ENCODE measurements around the gene GRK3. TPM values are rescaled to one million over a fixed set of nuclear protein-coding genes. Genes with fewer than 3 reads are reported as not detected.
"Not testable (repeated sequence)": the region's sequence is repeated elsewhere in the genome, so short reads cannot be mapped to it uniquely, and the experiment has no call there.

Gene GRK3
- polyA plus RNA-seq, 4 donors, result 0.22 to 6.0 (median 2.0) TPM

- not testable (repeated sequence) for FAIRE-seq; H3K4me3 ChIP-seq (ENCODE audit: low read depth in 1 of 3, low read length in 3 of 3); H3K27ac ChIP-seq (ENCODE audit: low read depth in 1 of 3, low read length in 2 of 3); H3K4me1 ChIP-seq (ENCODE audit: control insufficient read depth in 3 of 3, insufficient read depth in 2 of 3, low read depth in 1 of 3, low read length in 2 of 3); DNase-seq; H3K9me3 ChIP-seq (ENCODE audit: control insufficient read depth in 2 of 2, insufficient read depth in 1 of 2, low read depth in 1 of 2, low read length in 1 of 2); H3K36me3 ChIP-seq (ENCODE audit: control insufficient read depth in 3 of 3, insufficient read depth in 2 of 3, low read depth in 1 of 3, low read length in 3 of 3); H3K27me3 ChIP-seq (ENCODE audit: control insufficient read depth in 3 of 3, insufficient read depth in 3 of 3, low read length in 3 of 3)
- 82 to 91% (median 86%) methylated on average over 4 of the region's 4 CpGs for WGBS, 3 donors
These were observed 25.2 kb downstream of the GRK3 start for GRCh38 chr22:25589664-25590063.

DNA sequence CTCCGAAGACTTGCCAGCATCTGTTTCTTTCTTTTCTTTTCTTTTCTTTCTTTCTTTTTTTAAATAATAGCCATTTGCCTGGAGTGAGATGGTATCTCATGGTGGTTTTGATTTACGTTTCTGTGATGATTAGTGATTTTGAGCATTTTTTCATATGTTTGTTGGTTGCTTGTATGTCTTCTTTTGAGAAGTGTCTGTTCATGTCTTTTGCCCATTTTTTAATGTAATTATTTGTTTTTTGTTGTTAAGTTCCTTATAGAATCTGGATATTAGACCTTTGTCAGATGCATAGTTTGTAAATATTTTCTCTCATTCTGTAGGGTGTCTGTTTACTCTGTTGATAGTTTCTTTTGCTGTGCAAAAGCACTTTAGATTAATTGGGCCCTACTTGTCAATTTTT is 28.8 kb downstream of the GRK3 start:
- not testable (repeated sequence) for H3K9me3 ChIP-seq (ENCODE audit: control insufficient read depth in 2 of 2, insufficient read depth in 1 of 2, low read depth in 1 of 2, low read length in 1 of 2); H3K4me3 ChIP-seq (ENCODE audit: low read depth in 1 of 3, low read length in 3 of 3); H3K36me3 ChIP-seq (ENCODE audit: control insufficient read depth in 3 of 3, insufficient read depth in 2 of 3, low read depth in 1 of 3, low read length in 3 of 3); DNase-seq; H3K27me3 ChIP-seq (ENCODE audit: control insufficient read depth in 3 of 3, insufficient read depth in 3 of 3, low read length in 3 of 3); H3K4me1 ChIP-seq (ENCODE audit: control insufficient read depth in 3 of 3, insufficient read depth in 2 of 3, low read depth in 1 of 3, low read length in 2 of 3); FAIRE-seq; H3K27ac ChIP-seq (ENCODE audit: low read depth in 1 of 3, low read length in 2 of 3)
- 84 to 91% (median 90%) methylated on average over 2 of the region's 2 CpGs for WGBS, 3 donors

DNA sequence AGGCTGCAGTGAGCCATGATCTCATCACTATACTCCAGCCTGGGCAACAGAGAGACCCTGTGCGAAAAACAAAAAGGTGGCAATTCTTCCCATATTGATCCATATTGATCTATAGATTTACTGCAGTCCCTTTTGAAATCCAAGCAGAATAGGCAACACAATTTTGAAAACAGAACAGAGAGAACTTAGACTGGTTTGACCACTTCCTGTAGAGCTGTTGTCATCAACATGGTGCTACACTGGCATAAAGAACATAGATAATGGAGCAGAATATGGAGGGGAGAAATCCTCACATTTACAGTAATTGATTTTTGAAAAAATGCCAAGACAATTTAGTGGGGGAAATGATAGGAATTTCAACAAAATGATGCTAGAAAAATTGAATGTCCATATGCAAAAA is 34.1 kb downstream of the GRK3 start:
- 91 to 96% (median 95%) methylated on average over 1 of the region's 1 CpG for WGBS, 3 donors
- DNase-seq (no peak), FAIRE-seq (no peak)

DNA sequence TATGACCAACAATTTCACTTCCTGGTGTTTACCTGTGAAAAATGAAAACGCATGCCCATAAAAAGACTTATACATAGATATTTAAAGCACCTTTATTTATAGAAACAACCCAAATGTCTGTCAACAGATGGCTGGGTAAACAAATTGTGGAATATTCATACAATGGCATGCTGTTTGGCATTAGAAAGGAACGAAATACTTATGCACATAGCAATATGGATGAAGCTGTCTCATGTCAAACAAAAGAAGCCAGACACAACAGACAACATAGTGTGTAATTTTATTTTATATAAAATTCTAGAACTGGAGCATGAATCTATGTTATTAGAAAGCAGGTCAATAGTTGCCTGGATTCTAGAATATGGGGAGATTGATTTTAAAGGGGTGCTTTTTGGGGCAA is 38.0 kb downstream of the GRK3 start:
- Histone ChIP-seq H3K9me3 (ENCODE audit: control insufficient read depth in 2 of 2, insufficient read depth in 1 of 2, low read depth in 1 of 2, low read length in 1 of 2) (no peaks in the 10 kb centered on the region), H3K27ac (ENCODE audit: low read depth in 1 of 3, low read length in 2 of 3) (no peak overlapping the region), H3K27me3 (ENCODE audit: control insufficient read depth in 3 of 3, insufficient read depth in 3 of 3, low read length in 3 of 3) (no peaks in the 10 kb centered on the region), H3K4me1 (ENCODE audit: control insufficient read depth in 3 of 3, insufficient read depth in 2 of 3, low read depth in 1 of 3, low read length in 2 of 3) (no peaks in the 10 kb centered on the region), H3K36me3 (ENCODE audit: control insufficient read depth in 3 of 3, insufficient read depth in 2 of 3, low read depth in 1 of 3, low read length in 3 of 3) (no peaks in the 10 kb centered on the region), H3K4me3 (ENCODE audit: low read depth in 1 of 3, low read length in 3 of 3) (no peak overlapping the region)
- 74 to 86% (median 84%) methylated on average over 2 of the region's 2 CpGs for WGBS, 3 donors
- DNase-seq, result no peak
- FAIRE-seq, result no peak

More for the DNA sequence above, 34.1 kb downstream of the GRK3 start:
- Histone ChIP-seq H3K27me3 (ENCODE audit: control insufficient read depth in 3 of 3, insufficient read depth in 3 of 3, low read length in 3 of 3) (no peaks in the 10 kb centered on the region), H3K36me3 (ENCODE audit: control insufficient read depth in 3 of 3, insufficient read depth in 2 of 3, low read depth in 1 of 3, low read length in 3 of 3) (no peaks in the 10 kb centered on the region), H3K4me1 (ENCODE audit: control insufficient read depth in 3 of 3, insufficient read depth in 2 of 3, low read depth in 1 of 3, low read length in 2 of 3) (no peaks in the 10 kb centered on the region), H3K27ac (ENCODE audit: low read depth in 1 of 3, low read length in 2 of 3) (no peak overlapping the region), H3K9me3 (ENCODE audit: control insufficient read depth in 2 of 2, insufficient read depth in 1 of 2, low read depth in 1 of 2, low read length in 1 of 2) (no peaks in the 10 kb centered on the region), H3K4me3 (ENCODE audit: low read depth in 1 of 3, low read length in 3 of 3) (no peak overlapping the region)

GRCh38 chr22:25602916-25603315 is 38.4 kb downstream of the GRK3 start:
- no peak for FAIRE-seq
- DNase-seq, result no peak
- H3K4me1 ChIP-seq (ENCODE audit: control insufficient read depth in 3 of 3, insufficient read depth in 2 of 3, low read depth in 1 of 3, low read length in 2 of 3), result no peaks in the 10 kb centered on the region
- H3K36me3 ChIP-seq (ENCODE audit: control insufficient read depth in 3 of 3, insufficient read depth in 2 of 3, low read depth in 1 of 3, low read length in 3 of 3), result no peaks in the 10 kb centered on the region
- WGBS, 3 donors, result 70 to 74% (median 74%) methylated on average over 6 of the region's 6 CpGs
- no peak overlapping the region for H3K27ac ChIP-seq (ENCODE audit: low read depth in 1 of 3, low read length in 2 of 3)
- H3K27me3 ChIP-seq (ENCODE audit: control insufficient read depth in 3 of 3, insufficient read depth in 3 of 3, low read length in 3 of 3), result no peaks in the 10 kb centered on the region
- no peak overlapping the region for H3K4me3 ChIP-seq (ENCODE audit: low read depth in 1 of 3, low read length in 3 of 3)
- H3K9me3 ChIP-seq (ENCODE audit: control insufficient read depth in 2 of 2, insufficient read depth in 1 of 2, low read depth in 1 of 2, low read length in 1 of 2), result no peaks in the 10 kb centered on the region

DNA sequence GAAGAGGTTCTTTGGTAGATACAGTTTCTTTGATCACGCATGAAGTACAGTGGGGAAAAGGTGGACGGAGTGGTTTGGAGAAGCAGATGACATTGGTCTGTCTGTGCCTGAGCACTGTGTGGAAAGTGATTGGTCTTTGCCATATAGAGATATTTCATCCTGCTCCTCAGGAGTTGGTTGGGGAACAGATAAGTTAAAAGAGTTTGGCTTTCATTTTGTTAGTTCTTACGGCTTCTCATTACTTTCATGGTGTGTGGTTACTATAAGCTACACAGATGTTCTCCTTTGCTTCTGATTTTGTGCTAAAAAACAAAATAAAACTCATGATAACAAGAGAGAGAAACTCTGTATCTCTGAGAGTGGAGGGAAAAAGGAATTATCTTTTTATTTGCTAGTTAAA is 40.7 kb downstream of the GRK3 start:
- not testable (repeated sequence) for H3K9me3 ChIP-seq (ENCODE audit: control insufficient read depth in 2 of 2, insufficient read depth in 1 of 2, low read depth in 1 of 2, low read length in 1 of 2); H3K4me1 ChIP-seq (ENCODE audit: control insufficient read depth in 3 of 3, insufficient read depth in 2 of 3, low read depth in 1 of 3, low read length in 2 of 3); H3K36me3 ChIP-seq (ENCODE audit: control insufficient read depth in 3 of 3, insufficient read depth in 2 of 3, low read depth in 1 of 3, low read length in 3 of 3); FAIRE-seq; DNase-seq; H3K27ac ChIP-seq (ENCODE audit: low read depth in 1 of 3, low read length in 2 of 3); H3K27me3 ChIP-seq (ENCODE audit: control insufficient read depth in 3 of 3, insufficient read depth in 3 of 3, low read length in 3 of 3); H3K4me3 ChIP-seq (ENCODE audit: low read depth in 1 of 3, low read length in 3 of 3)
- 81 to 95% (median 90%) methylated on average over 3 of the region's 3 CpGs for WGBS, 3 donors

GRCh38 chr22:25605565-25605964 is 41.1 kb downstream of the GRK3 start:
- 71 to 87% (median 78%) methylated on average over 4 to 5 of the region's 5 CpGs for WGBS, 3 donors
- FAIRE-seq; H3K27ac ChIP-seq (ENCODE audit: low read depth in 1 of 3, low read length in 2 of 3); DNase-seq; H3K9me3 ChIP-seq (ENCODE audit: control insufficient read depth in 2 of 2, insufficient read depth in 1 of 2, low read depth in 1 of 2, low read length in 1 of 2); H3K4me1 ChIP-seq (ENCODE audit: control insufficient read depth in 3 of 3, insufficient read depth in 2 of 3, low read depth in 1 of 3, low read length in 2 of 3); H3K36me3 ChIP-seq (ENCODE audit: control insufficient read depth in 3 of 3, insufficient read depth in 2 of 3, low read depth in 1 of 3, low read length in 3 of 3); H3K4me3 ChIP-seq (ENCODE audit: low read depth in 1 of 3, low read length in 3 of 3); H3K27me3 ChIP-seq (ENCODE audit: control insufficient read depth in 3 of 3, insufficient read depth in 3 of 3, low read length in 3 of 3): not testable (repeated sequence)

DNA sequence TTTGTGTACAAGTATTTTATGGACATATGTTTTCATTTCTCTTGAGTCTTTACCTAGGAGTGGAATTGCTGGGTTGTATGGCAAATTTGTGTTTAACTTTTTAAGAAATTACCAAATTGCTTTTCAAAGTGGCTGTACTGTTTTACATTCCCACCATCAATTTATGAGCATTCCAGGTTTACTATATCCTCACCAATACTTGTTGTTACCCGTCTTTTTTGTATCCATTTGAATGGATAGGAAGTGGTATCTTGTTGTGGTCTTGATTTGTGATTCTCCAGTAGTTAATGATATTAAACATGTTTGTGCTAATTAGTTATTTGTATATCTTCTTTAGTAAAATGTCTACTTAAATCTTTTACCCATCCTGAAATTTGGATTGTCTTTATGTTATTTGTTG is 46.8 kb downstream of the GRK3 start:
- H3K4me1 ChIP-seq (ENCODE audit: control insufficient read depth in 3 of 3, insufficient read depth in 2 of 3, low read depth in 1 of 3, low read length in 2 of 3), result not testable (repeated sequence)

DNA sequence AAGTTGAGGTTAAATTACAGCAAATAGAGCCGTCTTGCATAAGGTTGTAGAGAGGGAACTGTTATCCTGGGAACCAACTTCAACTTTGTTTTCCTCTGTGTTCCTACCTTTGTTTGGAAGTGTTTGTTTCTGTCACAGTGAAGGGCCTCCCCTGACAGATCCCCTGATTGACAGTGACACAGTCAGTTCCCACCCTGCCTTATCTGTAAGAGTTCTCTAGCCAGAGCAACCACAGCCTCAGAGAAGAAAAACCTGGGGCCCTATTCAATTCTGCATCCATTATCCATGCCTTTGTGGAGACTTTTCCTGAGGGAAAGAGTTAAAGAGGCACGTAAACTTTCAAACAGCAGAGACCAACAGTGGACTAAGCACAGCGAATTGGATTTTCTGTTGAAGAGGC is 48.7 kb downstream of the GRK3 start:
- H3K4me3 ChIP-seq (ENCODE audit: low read depth in 1 of 3, low read length in 3 of 3); FAIRE-seq; H3K27me3 ChIP-seq (ENCODE audit: control insufficient read depth in 3 of 3, insufficient read depth in 3 of 3, low read length in 3 of 3); H3K9me3 ChIP-seq (ENCODE audit: control insufficient read depth in 2 of 2, insufficient read depth in 1 of 2, low read depth in 1 of 2, low read length in 1 of 2); H3K27ac ChIP-seq (ENCODE audit: low read depth in 1 of 3, low read length in 2 of 3); DNase-seq; H3K36me3 ChIP-seq (ENCODE audit: control insufficient read depth in 3 of 3, insufficient read depth in 2 of 3, low read depth in 1 of 3, low read length in 3 of 3); H3K4me1 ChIP-seq (ENCODE audit: control insufficient read depth in 3 of 3, insufficient read depth in 2 of 3, low read depth in 1 of 3, low read length in 2 of 3): not testable (repeated sequence)
- WGBS, 3 donors, result no CpG with 5 or more reads among the region's 3 CpGs

More for the DNA sequence above, 46.8 kb downstream of the GRK3 start:
- not testable (repeated sequence) for H3K9me3 ChIP-seq (ENCODE audit: control insufficient read depth in 2 of 2, insufficient read depth in 1 of 2, low read depth in 1 of 2, low read length in 1 of 2); H3K36me3 ChIP-seq (ENCODE audit: control insufficient read depth in 3 of 3, insufficient read depth in 2 of 3, low read depth in 1 of 3, low read length in 3 of 3); H3K27me3 ChIP-seq (ENCODE audit: control insufficient read depth in 3 of 3, insufficient read depth in 3 of 3, low read length in 3 of 3); H3K4me3 ChIP-seq (ENCODE audit: low read depth in 1 of 3, low read length in 3 of 3); FAIRE-seq; DNase-seq; H3K27ac ChIP-seq (ENCODE audit: low read depth in 1 of 3, low read length in 2 of 3)
- 82 to 90% (median 90%) methylated on average over 1 of the region's 1 CpG for whole genome bisulfite sequencing, 3 donors

Data from small intestine (tissue), 7 donors.